HG03439 (cell line): ENCODE measurements around the gene HPS1.

Experiments used
- ATAC-seq: cut with Tn5 transposase; IDR thresholded peaks from one replicate; pipeline ENCODE4 v1.9.1; 2021; ENCODE audit warnings: mild to moderate bottlenecking, moderate library complexity; ENCODE audit not compliant: unreplicated experiment

HPS1 gene

DNA sequence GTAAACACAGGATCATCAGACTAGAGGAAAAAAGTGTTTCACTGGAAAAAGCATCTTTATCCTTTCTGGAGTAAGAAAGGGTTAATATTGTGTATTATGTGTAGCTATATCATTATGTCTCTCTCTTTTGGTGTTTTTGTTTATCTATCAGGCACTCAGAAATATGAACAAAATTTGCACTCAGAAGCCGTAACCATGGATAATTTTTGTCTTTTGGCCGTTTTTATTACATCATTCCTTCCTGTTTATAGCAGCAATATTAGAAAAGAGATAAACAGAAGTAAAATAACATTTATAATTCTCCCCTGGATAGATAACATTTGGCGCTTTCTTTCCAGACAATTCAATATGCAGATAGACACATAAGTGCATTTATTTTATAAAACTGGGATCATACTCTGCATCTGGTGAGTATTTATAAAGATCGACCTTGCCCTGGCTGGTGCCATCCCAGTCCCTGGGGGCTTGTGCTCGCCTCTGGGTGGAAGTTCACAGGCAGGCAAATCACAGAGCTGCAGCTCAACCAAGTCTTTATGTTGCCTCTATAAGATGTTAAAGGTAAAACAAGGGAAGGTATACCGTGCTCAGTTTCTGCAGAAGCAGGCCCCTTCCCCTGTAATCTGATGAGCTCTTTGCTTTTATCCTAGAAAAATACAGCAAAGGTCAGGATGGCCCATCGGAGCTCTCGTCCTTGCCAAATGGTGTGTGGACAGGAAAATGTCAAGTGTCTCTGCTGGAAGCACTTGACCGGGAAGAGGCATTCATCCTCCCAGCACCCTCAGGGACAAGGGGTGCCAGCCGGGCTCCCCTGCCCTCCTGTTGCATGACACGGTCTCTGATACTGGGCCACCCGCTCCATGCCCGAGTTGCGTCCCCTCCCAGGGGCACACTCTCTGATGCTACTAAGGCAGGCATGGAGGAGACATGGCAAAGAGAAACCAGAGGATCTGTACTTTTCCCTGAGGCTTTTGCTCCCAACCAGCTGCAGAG lies 75.6 kb downstream of the HPS1 start:
- no peak for ATAC-seq

DNA sequence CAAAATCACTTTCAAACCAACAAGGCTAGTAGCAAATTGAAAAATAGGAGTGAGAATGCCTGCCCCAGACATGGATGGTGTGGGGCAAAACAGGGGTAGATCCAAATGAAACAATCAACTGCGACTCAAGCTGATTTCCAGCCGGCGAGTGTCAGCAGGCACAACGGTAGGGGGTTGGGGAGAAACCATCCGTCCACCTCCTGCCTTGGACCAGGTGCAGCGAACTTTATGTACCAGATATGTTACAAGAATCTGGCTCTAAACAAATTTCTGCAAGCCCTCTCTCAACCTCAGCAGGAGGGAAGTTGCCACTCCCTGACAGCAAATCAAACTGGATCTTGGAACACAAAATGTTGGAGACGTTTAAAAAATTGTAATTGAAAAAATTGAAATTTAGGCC lies 76.9 kb downstream of the HPS1 start:
- no peak for ATAC-seq

DNA sequence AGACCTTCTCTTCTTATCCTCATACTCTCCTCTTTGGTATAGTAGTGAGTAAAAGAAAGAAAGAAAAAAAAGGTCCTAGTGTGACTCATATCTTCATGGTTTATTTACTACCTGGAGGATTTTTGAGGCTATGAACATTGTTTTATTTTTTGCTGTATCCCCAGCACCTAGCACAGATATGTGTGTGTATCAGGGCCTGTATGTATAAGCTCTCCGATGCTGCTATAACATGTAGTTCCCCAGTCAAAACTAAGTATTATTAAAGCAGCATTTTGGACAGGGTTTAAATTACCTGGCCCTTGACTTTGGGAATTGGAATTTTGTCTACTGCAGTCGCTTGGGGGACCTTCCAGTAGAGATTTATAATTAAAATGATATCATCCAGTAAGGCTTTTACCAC lies 78.1 kb downstream of the HPS1 start:
- no peak for ATAC-seq

DNA sequence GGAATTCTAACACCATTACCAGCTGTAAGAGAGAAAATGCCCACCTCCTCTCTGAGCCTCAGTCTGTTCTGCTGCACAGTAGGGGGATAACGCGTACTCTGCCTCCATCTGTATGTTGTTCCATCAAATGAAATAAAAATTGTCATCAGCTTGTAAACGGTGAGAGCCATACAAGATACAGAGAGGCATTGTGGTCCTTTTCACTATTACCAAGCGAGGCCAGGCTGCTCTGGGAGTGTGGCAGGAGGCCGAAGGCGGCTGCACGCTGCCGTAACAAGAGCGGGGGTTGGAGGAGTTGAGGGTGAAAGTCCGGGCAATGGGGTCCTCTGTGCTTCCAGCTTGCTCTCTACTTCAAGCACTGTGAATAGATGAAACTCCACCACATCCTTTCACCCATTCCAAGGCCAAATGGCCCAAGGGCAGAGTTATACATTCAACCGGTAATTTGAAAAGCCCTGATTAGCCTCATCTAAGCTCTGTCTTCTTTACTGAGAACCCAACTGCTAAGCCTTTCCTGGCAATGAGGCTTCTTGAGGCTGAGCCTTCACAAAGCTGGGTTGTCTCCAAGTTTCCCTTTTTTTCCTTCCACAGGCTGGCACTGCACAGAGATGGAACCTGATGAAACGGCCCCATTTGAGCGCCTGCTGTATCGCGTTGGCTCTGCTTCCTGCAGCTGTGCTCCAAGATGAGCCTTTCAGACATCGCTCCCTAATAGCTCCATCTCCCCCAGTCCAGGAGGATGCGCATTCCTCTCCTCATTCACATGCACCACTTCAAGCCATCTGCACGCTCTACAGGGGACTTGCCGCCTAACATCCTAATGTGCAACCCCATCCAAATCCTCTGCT lies 78.9 kb downstream of the HPS1 start:
- ATAC-seq = no peak
